Measurements from ENCODE around the gene ZSWIM6. TPM values are rescaled to one million over a fixed set of nuclear protein-coding genes. Genes with fewer than 3 reads are reported as not detected.

ZSWIM6 gene
- polyA plus RNA-seq, 1 of the 3 experiments (the other 2 are of a cell fraction), result 7.4 TPM

- no peak for TF ChIP-seq RCOR1 (IDR thresholded peaks at IDR 0.05; ENCODE audit: low read length)
- no peak for TF ChIP-seq GABPA (IDR thresholded peaks at IDR 0.05; ENCODE audit: low read depth)
- peak; percentile 90 for TF ChIP-seq TEAD4 (IDR thresholded peaks at IDR 0.05; ENCODE audit: borderline replicate concordance, insufficient read depth)
- TF ChIP-seq PBX3 (IDR thresholded peaks at IDR 0.05), result peak; percentile 86
- no peak for TF ChIP-seq RFX5 (IDR thresholded peaks at IDR 0.05; ENCODE audit: low read length)
- no peak; the same call in 1 of the 2 replicates for TF ChIP-seq ZBTB33 (IDR thresholded peaks at IDR 0.05; ENCODE audit: borderline replicate concordance, low read depth)
- no peak for TF ChIP-seq USF1 (IDR thresholded peaks at IDR 0.05; ENCODE audit: borderline replicate concordance, low read depth)
- TF ChIP-seq MAX (IDR thresholded peaks at IDR 0.05; ENCODE audit: low read depth), result peak; percentile 38; the same call in 1 of the 2 replicates
- TF ChIP-seq TAF1 (IDR thresholded peaks at IDR 0.05; ENCODE audit: borderline replicate concordance, low read depth, low read length), result 0 out of 2 replicates have a peak, but pooled peaks have one; percentile 27
- no peak for TF ChIP-seq RAD21 (IDR thresholded peaks at IDR 0.05; ENCODE audit: low read length)
- no peak for TF ChIP-seq NRF1 (IDR thresholded peaks at IDR 0.05; ENCODE audit: low read depth, low read length)
- TF ChIP-seq FOSL2 (IDR thresholded peaks at IDR 0.05; ENCODE audit: borderline replicate concordance, low read depth), result peak; percentile 88
- TF ChIP-seq FOXJ3 (CRISPR knock-in tag; IDR thresholded peaks at IDR 0.05), result no peak
- TF ChIP-seq CTCF (IDR thresholded peaks at IDR 0.05), result no peak
- TF ChIP-seq TCF12 (IDR thresholded peaks at IDR 0.05), result peak; percentile 82
- no peak for TF ChIP-seq SMC3 (IDR thresholded peaks at IDR 0.05; ENCODE audit: low read depth, low read length)
- TF ChIP-seq JUND (IDR thresholded peaks at IDR 0.05), result peak; percentile 90
- TF ChIP-seq USF2 (IDR thresholded peaks at IDR 0.05; ENCODE audit: borderline replicate concordance, low read depth, low read length), result no peak
These were observed 77.5 kb downstream of the ZSWIM6 start (continued) for GRCh38 chr5:61409568-61409967.

Measured in SK-N-SH (cell line).